ENCODE data around the gene NOTO.
A peak's percentile ranks its signal among the peaks of the same experiment; 100 is the strongest.
"Not testable (repeated sequence)": the region's sequence is repeated elsewhere in the genome, so short reads cannot be mapped to it uniquely, and the experiment has no call there.

Gene NOTO

GRCh38 chr2:73202156-73203054, at the start of gene NOTO:
TSS of gene NOTO (plus strand) at chr2:73202574. CDS start at chr2:73202667, 93 bp downstream.
- no peak for DNase-seq
- in situ Hi-C loops (cut with MboI; ENCODE audit: low pct_unique_long_range_greater_than_20kb, low sequenced_read_pairs): no loop called here

DNA sequence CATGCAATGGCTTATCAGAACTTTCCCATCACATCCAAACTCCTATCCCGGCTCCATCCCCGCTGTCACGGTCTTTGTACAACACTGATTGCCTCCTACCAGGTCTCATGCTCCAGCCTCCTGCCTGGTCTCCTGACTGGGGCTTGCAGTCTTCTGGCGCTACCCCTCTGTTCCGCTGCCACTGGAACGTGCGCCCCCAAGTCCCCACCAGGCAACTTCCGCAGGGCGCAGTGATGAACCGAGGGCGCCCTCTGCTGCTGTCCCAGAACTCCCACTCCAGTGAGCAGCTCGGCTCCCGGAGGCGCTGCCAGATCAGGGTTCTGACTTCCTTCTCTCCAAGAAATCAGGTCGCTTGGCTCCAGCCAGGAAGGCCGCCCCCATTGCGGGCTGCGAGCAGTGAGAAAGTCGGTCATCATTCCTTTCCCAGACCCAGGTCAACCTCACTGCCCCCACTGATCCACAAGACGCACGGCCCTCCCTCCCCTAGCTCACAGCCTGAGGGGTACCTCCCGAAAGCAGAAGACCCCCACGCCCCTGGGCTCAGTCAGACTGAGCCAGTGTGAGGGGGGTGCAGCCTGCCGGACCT, 45.7 kb upstream of the NOTO start:
- DNase-seq: peak; percentile 65

GRCh38 chr2:73162856-73163391, 39.5 kb upstream of the NOTO start:
- DNase-seq: no peak
- in situ Hi-C loops (cut with MboI; ENCODE audit: low pct_unique_long_range_greater_than_20kb, low sequenced_read_pairs): no loop called here

More for the DNA sequence above, 45.7 kb upstream of the NOTO start:
- in situ Hi-C loops (cut with MboI; ENCODE audit: low pct_unique_long_range_greater_than_20kb, low sequenced_read_pairs): no loop called here

DNA sequence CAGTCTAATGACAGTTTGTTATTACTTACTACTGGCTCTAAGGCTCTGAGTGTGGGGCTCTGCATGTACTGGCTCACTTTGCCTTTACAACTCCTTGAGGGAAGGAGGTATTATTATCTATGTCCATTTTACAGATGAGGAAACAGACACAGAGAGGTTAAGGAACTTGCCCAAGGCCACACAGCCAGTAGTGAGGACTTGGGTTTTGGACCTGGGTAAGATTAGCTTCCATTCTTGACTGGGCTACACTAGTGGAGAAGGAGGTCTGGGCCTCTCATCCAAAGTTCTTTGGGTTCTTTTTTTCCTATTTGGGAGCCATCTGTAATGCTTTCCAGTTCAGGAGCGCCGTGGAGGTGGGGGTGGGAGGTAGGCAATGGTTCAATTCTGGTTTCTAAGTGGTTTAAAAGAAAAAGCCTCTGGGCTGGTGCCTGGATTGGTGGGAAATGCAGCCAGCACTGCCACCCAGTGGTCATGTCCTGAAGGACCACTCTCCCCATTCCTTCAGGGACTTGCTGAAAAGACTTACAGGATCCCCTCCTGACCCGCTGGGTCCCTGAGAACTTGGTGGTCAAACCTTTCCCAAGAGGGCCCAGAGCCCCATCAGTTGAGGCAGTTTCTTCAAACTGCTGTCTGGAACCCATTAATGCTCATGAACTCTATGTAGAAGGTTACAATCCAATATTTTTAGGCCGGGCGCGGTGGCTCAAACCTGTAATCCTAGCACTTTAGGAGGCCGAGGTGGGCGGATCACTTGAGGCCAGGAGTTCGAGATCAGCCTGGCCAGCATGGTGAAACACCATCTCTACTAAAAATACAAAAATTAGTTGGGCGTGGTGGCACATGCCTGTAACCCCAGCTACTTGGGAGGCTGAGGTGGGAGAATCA, 38.6 kb upstream of the NOTO start:
- in situ Hi-C loops (cut with MboI; ENCODE audit: low pct_unique_long_range_greater_than_20kb, low sequenced_read_pairs): no loop called here
- peak; percentile 87 for DNase-seq

- in situ Hi-C loops (cut with MboI; ENCODE audit: low pct_unique_long_range_greater_than_20kb, low sequenced_read_pairs); DNase-seq: not testable (repeated sequence)
Observed at GRCh38 chr2:73165978-73166377, 36.4 kb upstream of the NOTO start.

- DNase-seq; in situ Hi-C loops (cut with MboI; ENCODE audit: low pct_unique_long_range_greater_than_20kb, low sequenced_read_pairs): not testable (repeated sequence)
Observed at GRCh38 chr2:73166813-73167212, 35.6 kb upstream of the NOTO start.

DNA sequence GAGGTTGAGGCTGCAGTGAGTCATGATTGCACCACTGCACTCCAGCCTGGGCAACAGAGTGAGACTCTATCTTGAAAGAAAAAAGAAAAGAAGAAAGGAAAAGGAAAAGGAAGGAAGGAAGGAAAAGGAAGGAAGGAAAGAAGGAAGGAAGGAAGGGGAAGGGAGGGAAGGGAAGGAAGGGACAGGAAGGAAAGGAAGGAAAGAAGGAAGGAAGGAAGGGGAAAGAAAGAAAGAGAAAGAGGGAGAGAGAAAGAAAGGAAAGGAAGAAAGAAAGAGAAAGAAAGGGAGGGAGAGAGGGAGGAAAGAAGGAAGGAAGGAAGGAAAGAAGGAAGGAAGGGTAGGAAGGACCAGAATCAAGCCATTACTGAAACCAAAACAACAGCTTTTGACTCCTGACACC, 34.0 kb upstream of the NOTO start:
- DNase-seq; in situ Hi-C loops (cut with MboI; ENCODE audit: low pct_unique_long_range_greater_than_20kb, low sequenced_read_pairs): not testable (repeated sequence)

- DNase-seq; in situ Hi-C loops (cut with MboI; ENCODE audit: low pct_unique_long_range_greater_than_20kb, low sequenced_read_pairs): not testable (repeated sequence)
Observed at GRCh38 chr2:73170341-73170740, 32.0 kb upstream of the NOTO start.

- DNase-seq: no peak
- in situ Hi-C loops (cut with MboI; ENCODE audit: low pct_unique_long_range_greater_than_20kb, low sequenced_read_pairs): no loop called here
Observed at GRCh38 chr2:73172963-73173362, 29.4 kb upstream of the NOTO start.

- DNase-seq: no peak
- in situ Hi-C loops (cut with MboI; ENCODE audit: low pct_unique_long_range_greater_than_20kb, low sequenced_read_pairs): no loop called here
Observed at GRCh38 chr2:73173781-73174180, 28.6 kb upstream of the NOTO start.

GRCh38 chr2:73174244-73174643, 28.1 kb upstream of the NOTO start:
- DNase-seq: no peak
- in situ Hi-C loops (cut with MboI; ENCODE audit: low pct_unique_long_range_greater_than_20kb, low sequenced_read_pairs): no loop called here

DNA sequence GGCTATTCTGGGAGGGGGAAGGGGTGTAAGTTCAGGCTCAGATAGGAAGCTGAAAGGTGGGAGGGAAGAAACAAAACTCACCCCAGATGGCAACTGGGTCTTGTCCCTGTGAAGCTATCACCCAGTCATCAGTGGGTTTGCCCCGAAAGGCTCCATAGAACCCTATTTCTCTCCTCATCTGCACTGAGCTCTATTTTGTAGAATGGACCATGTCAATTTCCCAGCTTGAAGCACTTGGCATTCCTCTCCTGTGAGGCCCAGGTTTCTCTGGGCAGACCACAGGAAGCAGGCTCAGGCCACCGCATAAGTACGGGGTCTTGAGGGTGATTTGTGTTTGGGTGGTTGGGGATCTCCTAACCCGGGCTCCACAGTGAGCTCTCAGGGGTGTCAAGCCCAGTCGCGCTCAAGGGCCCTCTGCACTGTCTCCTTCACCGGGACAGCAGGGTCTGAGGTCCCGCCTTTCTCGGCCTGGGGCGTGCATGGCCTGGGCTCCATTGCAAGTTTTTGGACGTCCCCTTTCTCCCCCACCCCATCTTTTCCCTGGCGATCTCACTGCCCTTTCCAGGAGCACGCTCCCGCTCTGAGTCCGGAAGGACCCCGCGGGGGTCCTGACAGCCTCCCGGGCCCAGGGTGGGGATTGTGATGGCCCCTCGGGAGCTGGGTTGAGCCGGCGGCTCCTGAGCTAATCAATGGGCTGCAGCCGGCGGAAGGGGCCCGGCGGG, 27.3 kb upstream of the NOTO start:
- in situ Hi-C loops (cut with MboI; ENCODE audit: low pct_unique_long_range_greater_than_20kb, low sequenced_read_pairs): no loop called here

GRCh38 chr2:73175663-73176204, 26.6 kb upstream of the NOTO start:
- no peak for DNase-seq
- in situ Hi-C loops (cut with MboI; ENCODE audit: low pct_unique_long_range_greater_than_20kb, low sequenced_read_pairs): no loop called here

More for the DNA sequence above, 27.3 kb upstream of the NOTO start:
- DNase-seq: no peak

- in situ Hi-C loops (cut with MboI; ENCODE audit: low pct_unique_long_range_greater_than_20kb, low sequenced_read_pairs): no loop called here
- DNase-seq: no peak
Observed at GRCh38 chr2:73176205-73176880, 26.0 kb upstream of the NOTO start.

DNA sequence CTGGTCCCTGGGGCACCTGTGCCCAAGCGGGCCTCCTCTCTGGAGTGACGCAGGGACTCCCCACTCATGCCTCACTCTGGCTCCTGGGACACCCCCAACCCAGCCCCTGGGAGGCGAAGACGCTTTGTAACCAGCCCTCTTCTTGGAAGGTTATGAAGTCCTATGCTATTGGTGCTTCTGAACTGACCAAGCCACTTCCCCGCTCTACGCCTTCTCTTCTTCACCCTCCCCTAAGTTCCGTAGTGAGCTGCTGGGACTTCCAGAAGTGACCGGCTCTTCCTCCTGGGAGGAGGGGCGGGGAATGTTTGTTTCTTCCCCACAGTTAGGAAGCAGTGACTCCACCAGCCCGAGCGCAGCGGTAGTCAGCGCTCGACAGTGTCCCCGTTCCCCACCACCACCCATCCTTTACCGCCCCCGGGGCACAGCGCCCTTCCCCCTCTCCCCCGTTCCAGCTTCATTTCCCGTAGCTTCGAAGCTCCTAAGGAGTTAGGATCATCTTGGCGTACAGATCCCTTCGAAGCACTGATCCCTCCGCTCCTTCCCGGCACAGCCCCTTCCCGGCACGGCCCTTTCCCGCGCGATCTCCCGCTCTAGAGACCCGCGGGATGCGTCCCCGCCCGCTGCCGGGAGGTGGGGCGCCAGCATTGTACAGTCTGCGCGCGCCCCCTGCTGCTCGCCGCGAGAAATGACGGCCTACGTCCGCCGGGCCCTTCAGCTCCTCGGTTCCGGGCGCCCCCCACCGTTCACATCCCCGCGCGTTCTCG, 25.3 kb upstream of the NOTO start:
- in situ Hi-C loops (cut with MboI; ENCODE audit: low pct_unique_long_range_greater_than_20kb, low sequenced_read_pairs): no loop called here
- peak; percentile 89 for DNase-seq

- no peak for DNase-seq
- in situ Hi-C loops (cut with MboI; ENCODE audit: low pct_unique_long_range_greater_than_20kb, low sequenced_read_pairs): no loop called here
Observed at GRCh38 chr2:73177645-73178255, 24.6 kb upstream of the NOTO start.

DNA sequence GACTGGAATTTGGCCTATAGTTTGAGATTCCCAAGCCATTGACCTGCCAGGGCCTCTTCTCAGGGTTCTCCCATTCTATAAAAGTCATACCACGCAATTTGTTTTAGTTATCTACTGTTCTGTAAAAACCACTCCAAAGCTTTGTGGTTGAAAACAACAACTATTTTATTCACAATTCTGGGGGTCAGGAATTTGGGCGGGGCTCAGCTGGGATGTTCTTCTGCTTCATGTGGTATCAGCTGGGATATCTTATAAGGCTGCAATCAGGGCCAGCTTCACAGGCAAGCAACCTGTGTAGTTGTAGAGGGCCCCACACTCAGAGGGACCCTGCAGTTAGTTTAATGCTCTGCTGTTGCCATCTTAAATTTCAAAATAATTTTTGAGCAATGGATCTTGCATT, 16.4 kb upstream of the NOTO start:
- in situ Hi-C loops (cut with MboI; ENCODE audit: low pct_unique_long_range_greater_than_20kb, low sequenced_read_pairs): no loop called here
- no peak for DNase-seq

Data from KBM-7 (cell line).